Fibroblast of skin of right quadriceps (primary cell): Measurements from ENCODE around the gene PITX3.
"Not testable (repeated sequence)": the region's sequence is repeated elsewhere in the genome, so short reads cannot be mapped to it uniquely, and the experiment has no call there.

ENCODE experiments used
- DNase-seq: peaks from one replicate; pipeline ENCODE4 v3.0.0-alpha.2; 2013

The PITX3 gene

GRCh38 chr10:102225646-102226541 is 15.4 kb downstream of the PITX3 start, which contains the start of gene ELOVL3:
TSS of gene ELOVL3 (plus strand) at chr10:102226299. CDS start at chr10:102226549, 250 bp downstream.
- DNase-seq, result peak; percentile 91

GRCh38 chr10:102222797-102223196 is 18.5 kb downstream of the PITX3 start:
- no peak for DNase-seq

- no peak for DNase-seq
Observed at GRCh38 chr10:102220612-102221011, 20.7 kb downstream of the PITX3 start.

GRCh38 chr10:102219370-102219769 is 21.9 kb downstream of the PITX3 start:
- DNase-seq, result no peak

GRCh38 chr10:102213599-102213998 is 27.7 kb downstream of the PITX3 start:
- DNase-seq, result not testable (repeated sequence)

- no peak for DNase-seq
Observed at GRCh38 chr10:102211615-102212299, 29.6 kb downstream of the PITX3 start.

GRCh38 chr10:102208311-102209035 is 32.8 kb downstream of the PITX3 start:
- no peak for DNase-seq

- no peak for DNase-seq
Observed at GRCh38 chr10:102202386-102202785, 38.9 kb downstream of the PITX3 start.

- DNase-seq, result no peak
Observed at GRCh38 chr10:102200751-102201640, 40.3 kb downstream of the PITX3 start.

GRCh38 chr10:102198027-102198426 is 43.3 kb downstream of the PITX3 start:
- no peak for DNase-seq

GRCh38 chr10:102196893-102197292 is 44.4 kb downstream of the PITX3 start:
- DNase-seq, result no peak

- no peak for DNase-seq
Observed at GRCh38 chr10:102195296-102195870, 45.9 kb downstream of the PITX3 start.

- no peak for DNase-seq
Observed at GRCh38 chr10:102191956-102192355, 49.4 kb downstream of the PITX3 start.

- DNase-seq, result not testable (repeated sequence)
Observed at GRCh38 chr10:102188941-102189898, 52.1 kb downstream of the PITX3 start.

GRCh38 chr10:102188298-102188940 is 52.9 kb downstream of the PITX3 start:
- DNase-seq, result no peak

- no peak for DNase-seq
Observed at GRCh38 chr10:102185811-102186527, 55.3 kb downstream of the PITX3 start.

GRCh38 chr10:102185272-102185671 is 56.0 kb downstream of the PITX3 start:
- no peak for DNase-seq

- no peak for DNase-seq
Observed at GRCh38 chr10:102184606-102185005, 56.7 kb downstream of the PITX3 start.
